Glutamatergic neuron (in vitro differentiated cells): ENCODE results near the gene ZDHHC3. TPM values are rescaled to one million over a fixed set of nuclear protein-coding genes. Genes with fewer than 3 reads are reported as not detected.

ENCODE experiments used
- DNase-seq: peaks from one replicate; pipeline ENCODE4 v3.0.0; 2022
- H3K27ac Mint-ChIP-seq: one replicate; pipeline ENCODE4 v1.8.0; 2020; ENCODE audit warnings: mild to moderate bottlenecking, mixed read lengths, inconsistent platforms; ENCODE audit not compliant: unreplicated experiment
- H3K27me3 Mint-ChIP-seq: one replicate; pipeline ENCODE4 v1.8.0; 2020; ENCODE audit warnings: mild to moderate bottlenecking, moderate library complexity, mixed read lengths, inconsistent platforms; ENCODE audit not compliant: unreplicated experiment
- H3K36me3 Mint-ChIP-seq: one replicate; pipeline ENCODE4 v1.8.0; 2020; ENCODE audit warnings: mild to moderate bottlenecking, mixed read lengths, inconsistent platforms; ENCODE audit not compliant: unreplicated experiment
- H3K4me1 Mint-ChIP-seq: one replicate; pipeline ENCODE4 v1.8.0; 2020; ENCODE audit warnings: mild to moderate bottlenecking, low read depth, mixed read lengths, inconsistent platforms; ENCODE audit not compliant: unreplicated experiment
- H3K4me3 Mint-ChIP-seq: one replicate; pipeline ENCODE4 v1.8.0; 2020; ENCODE audit warnings: mild to moderate bottlenecking, mixed read lengths, inconsistent platforms; ENCODE audit not compliant: unreplicated experiment
- H3K9me3 Mint-ChIP-seq: one replicate; pipeline ENCODE4 v1.8.0; 2020; ENCODE audit warnings: mild to moderate bottlenecking, moderate library complexity, mixed read lengths, inconsistent platforms; ENCODE audit not compliant: unreplicated experiment
- total RNA-seq: library from RNA; stranded (reverse); fragmentation: NEBNext Ultra II Directional; extraction: Animal tissue kit (Norgen Biotek cat#: 25700); gene quantifications from one replicate; pipeline ENCODE4 v1.2.1, GENCODE V29; 2021; ENCODE audit not compliant: unreplicated experiment
- TF ChIP-seq, protein P1 (sequence below): fragments of 200-600 bp; sonication (generic); IDR thresholded peaks from one replicate; pipeline ENCODE4 v1.5.0; 2021; ENCODE audit not compliant: partially characterized antibody, unreplicated experiment

The ZDHHC3 gene
- total RNA-seq, 1 donor from 2014 or later = 52.4 TPM

DNA sequence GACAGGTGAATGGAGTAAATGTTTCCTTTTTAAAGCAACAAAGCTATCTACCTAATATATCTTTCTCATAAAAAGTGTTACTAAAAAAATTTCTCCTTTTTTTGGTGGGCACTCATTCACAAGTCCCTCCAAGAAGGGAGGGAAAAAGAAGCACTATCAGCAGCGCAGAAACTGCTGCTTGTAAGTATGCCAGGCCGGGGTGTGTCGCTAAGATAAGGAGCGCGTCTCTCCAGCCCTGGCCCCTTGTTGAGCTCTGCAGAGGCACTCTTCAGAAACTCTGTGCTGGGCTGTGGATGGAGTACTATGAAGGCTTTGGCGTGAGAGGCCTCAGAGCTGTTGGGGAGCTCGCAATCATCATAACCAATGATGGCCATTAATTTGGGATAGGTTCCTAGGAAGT, 49.1 kb downstream of the ZDHHC3 start:
- H3K27me3 Mint-ChIP-seq = no peaks in the 10 kb centered on the region
- TF ChIP-seq, protein P1, sequence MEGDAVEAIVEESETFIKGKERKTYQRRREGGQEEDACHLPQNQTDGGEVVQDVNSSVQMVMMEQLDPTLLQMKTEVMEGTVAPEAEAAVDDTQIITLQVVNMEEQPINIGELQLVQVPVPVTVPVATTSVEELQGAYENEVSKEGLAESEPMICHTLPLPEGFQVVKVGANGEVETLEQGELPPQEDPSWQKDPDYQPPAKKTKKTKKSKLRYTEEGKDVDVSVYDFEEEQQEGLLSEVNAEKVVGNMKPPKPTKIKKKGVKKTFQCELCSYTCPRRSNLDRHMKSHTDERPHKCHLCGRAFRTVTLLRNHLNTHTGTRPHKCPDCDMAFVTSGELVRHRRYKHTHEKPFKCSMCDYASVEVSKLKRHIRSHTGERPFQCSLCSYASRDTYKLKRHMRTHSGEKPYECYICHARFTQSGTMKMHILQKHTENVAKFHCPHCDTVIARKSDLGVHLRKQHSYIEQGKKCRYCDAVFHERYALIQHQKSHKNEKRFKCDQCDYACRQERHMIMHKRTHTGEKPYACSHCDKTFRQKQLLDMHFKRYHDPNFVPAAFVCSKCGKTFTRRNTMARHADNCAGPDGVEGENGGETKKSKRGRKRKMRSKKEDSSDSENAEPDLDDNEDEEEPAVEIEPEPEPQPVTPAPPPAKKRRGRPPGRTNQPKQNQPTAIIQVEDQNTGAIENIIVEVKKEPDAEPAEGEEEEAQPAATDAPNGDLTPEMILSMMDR = no peak
- no peaks in the 10 kb centered on the region for H3K36me3 Mint-ChIP-seq
- no peak for DNase-seq
- H3K27ac Mint-ChIP-seq = no peak overlapping the region
- no peak overlapping the region for H3K4me3 Mint-ChIP-seq
- H3K4me1 Mint-ChIP-seq = peaks cover 1% of the 10 kb centered on the region
- peaks cover 1% of the 10 kb centered on the region for H3K9me3 Mint-ChIP-seq

DNA sequence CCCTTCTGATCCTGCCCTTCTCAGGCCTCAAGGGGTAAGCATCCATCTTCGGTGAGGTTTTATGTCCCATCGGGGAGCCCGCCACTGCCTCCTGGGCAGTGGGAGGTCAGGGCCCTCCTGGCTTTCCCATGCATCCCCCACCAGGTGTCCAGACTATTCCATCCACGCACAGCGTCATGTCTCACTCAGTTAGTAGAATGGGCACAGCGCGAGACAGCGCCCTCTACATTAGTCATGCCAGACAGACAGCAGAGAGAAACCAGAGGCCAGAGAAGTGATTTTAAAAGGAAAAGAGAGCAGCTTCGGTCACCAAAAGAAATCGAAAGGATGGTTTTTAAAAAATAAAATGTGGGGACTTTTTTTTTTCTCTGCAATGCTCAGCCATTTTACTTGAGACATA, 49.8 kb downstream of the ZDHHC3 start:
- H3K36me3 Mint-ChIP-seq = no peaks in the 10 kb centered on the region
- TF ChIP-seq, protein P1 = no peak
- no peaks in the 10 kb centered on the region for H3K27me3 Mint-ChIP-seq
- H3K9me3 Mint-ChIP-seq = peaks cover 1% of the 10 kb centered on the region
- H3K4me3 Mint-ChIP-seq = no peak overlapping the region
- no peak overlapping the region for H3K27ac Mint-ChIP-seq
- peaks cover 4% of the 10 kb centered on the region for H3K4me1 Mint-ChIP-seq
- DNase-seq = no peak

DNA sequence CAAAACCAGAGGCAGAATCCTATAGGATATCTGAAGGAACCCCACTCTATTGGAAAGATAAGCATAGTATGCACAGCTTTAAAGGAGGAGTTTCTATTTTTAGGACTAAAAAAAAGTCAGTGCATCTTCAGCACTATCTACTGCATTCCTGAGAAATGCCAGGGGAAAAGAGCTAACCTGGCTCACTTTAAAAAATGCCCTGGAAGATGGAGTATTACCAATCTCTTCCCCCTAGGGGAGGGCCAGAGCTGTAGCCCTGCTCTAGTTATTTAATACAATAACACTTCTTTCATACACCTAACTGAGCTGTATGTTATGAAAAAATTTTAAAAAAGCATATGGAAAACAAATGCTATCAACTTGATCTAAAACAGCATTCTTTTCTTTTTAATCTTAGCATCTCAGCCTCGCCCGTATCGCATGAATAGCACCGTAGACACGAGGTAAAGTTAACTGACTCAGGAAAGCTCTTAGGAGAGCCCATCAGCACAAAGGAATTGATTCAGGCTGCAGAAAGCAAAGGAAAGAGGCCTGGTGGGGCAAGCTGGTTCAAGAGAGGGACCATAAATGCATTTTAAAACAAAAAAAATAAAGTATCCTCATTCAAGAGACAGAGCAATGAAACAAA, 51.4 kb downstream of the ZDHHC3 start:
- no peaks in the 10 kb centered on the region for H3K9me3 Mint-ChIP-seq
- H3K27ac Mint-ChIP-seq = no peak overlapping the region
- peaks cover 4% of the 10 kb centered on the region for H3K4me1 Mint-ChIP-seq
- TF ChIP-seq, protein P1 = no peak
- DNase-seq = no peak
- no peaks in the 10 kb centered on the region for H3K36me3 Mint-ChIP-seq
- H3K27me3 Mint-ChIP-seq = no peaks in the 10 kb centered on the region
- H3K4me3 Mint-ChIP-seq = no peak overlapping the region

DNA sequence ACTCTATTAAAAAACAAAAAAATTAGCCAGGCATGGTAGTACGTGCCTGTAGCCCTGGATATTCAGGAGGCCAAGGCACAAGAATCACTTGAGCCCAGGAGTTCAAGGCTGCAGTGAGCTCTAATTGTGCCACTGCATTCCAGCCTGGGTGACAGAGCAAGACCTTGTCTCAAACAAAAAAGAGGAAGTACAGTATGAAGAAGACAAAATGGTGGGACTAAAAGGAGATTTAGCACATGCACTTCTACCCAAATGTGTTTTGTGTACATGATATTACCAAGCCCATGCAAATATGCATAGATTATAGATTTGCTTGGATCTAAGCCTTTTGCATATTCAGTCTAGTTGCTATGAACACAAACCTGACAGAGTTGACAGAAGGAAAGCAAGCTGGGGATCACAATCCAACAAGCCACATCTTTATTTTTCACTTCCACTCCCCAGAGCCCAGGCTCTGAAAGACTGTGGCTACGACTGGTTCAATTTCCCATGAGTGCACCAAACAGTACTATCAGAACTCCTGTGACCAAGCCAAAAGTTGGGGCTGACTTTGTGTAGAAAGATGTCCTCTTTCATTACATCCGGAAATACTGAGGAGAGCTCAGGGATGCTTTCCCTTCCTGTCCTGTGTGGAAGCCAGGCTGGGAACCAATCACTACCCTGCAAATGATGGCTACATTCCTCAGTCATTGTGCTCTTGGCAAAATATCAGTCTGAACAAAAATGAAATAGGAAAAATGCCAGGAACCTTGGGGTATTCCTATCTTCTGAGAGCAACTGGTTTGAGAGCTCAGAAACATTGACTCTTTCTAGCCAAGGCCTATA, 52.1 kb downstream of the ZDHHC3 start:
- Mint-ChIP-seq H3K27ac (no peak overlapping the region), H3K4me3 (no peak overlapping the region), H3K27me3 (no peaks in the 10 kb centered on the region), H3K9me3 (no peaks in the 10 kb centered on the region), H3K4me1 (peaks cover 4% of the 10 kb centered on the region), H3K36me3 (no peaks in the 10 kb centered on the region)
- no peak for DNase-seq
- TF ChIP-seq, protein P1 = no peak

DNA sequence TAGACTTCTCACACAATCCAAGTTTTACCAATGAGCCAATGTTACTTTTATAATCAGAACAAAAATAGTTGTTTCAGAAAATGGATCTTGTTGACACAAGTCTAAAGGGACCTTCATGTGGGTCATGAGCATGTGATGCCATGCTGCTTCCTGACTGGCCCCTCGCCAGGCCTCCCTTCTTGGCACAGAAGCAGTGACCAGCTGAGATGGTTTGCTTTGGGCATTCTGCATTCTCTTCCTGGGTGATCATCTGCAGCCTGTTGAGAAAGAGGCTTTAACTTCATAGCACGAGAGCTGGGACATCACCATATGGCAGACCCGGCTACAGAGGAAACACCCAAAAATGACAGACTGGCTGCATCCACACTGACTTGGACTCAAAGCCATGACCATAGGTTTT, 55.9 kb downstream of the ZDHHC3 start:
- H3K27ac Mint-ChIP-seq = no peak overlapping the region
- DNase-seq = no peak
- H3K4me3 Mint-ChIP-seq = no peak overlapping the region
- TF ChIP-seq, protein P1 = no peak
- H3K36me3 Mint-ChIP-seq = peaks cover 4% of the 10 kb centered on the region
- peaks cover 4% of the 10 kb centered on the region for H3K9me3 Mint-ChIP-seq
- peaks cover 4% of the 10 kb centered on the region for H3K4me1 Mint-ChIP-seq
- no peaks in the 10 kb centered on the region for H3K27me3 Mint-ChIP-seq
